ENCODE results near the gene OSBPL5.

The OSBPL5 gene

GRCh38 chr11:3192511-3193372 is 27.6 kb upstream of the OSBPL5 start:
- H2BK12ac ChIP-seq (ENCODE audit: low read length): no peak overlapping the region
- H3K14ac ChIP-seq (ENCODE audit: low read length): no peak overlapping the region
- no peak overlapping the region for H2AFZ ChIP-seq (ENCODE audit: low read length)
- H3K9me3 ChIP-seq (replicated peaks in 1 of 2; ENCODE audit: control insufficient read depth in 2 of 2, insufficient read depth in 1 of 2, low read depth in 1 of 2, low read length in 2 of 2): peaks cover 0 to 4% of the 10 kb centered on the region in 2 donors
- no peaks in the 10 kb centered on the region for H3K79me1 ChIP-seq (ENCODE audit: low read depth, low read length)
- H3K9ac ChIP-seq (ENCODE audit: low read depth, low read length, poor library complexity): peak overlapping the region; percentile 82
- H2BK120ac ChIP-seq (ENCODE audit: low read depth, low read length): no peak overlapping the region
- H3K27ac ChIP-seq (replicated peaks; ENCODE audit: low read length): no peak overlapping the region
- peaks cover 0 to 30% (median 0%) of the 10 kb centered on the region in 3 experiments for H3K27me3 ChIP-seq (ENCODE audit: control insufficient read depth in 3 of 3, insufficient read depth in 3 of 3, low read depth in 1 of 3, low read length in 3 of 3)
- peak overlapping the region; percentile 77 for H2BK15ac ChIP-seq (ENCODE audit: low read length)
- no peak overlapping the region for H2AK5ac ChIP-seq (ENCODE audit: low read depth, low read length)
- H3K4me3 ChIP-seq (ENCODE audit: low read length in 2 of 2): no peak overlapping the region
- H3K23ac ChIP-seq (ENCODE audit: low read depth, low read length, poor library complexity): peak overlapping the region; percentile 29
- H3K36me3 ChIP-seq (replicated peaks in 1 of 2; ENCODE audit: control insufficient read depth in 2 of 2, insufficient read depth in 2 of 2, low read length in 2 of 2): no peaks in the 10 kb centered on the region
- H3K4me1 ChIP-seq (ENCODE audit: control insufficient read depth in 2 of 2, insufficient read depth in 1 of 2, low read depth in 1 of 2, low read length in 2 of 2): peaks cover 6 to 15% of the 10 kb centered on the region in 2 donors
- H3K4ac ChIP-seq (ENCODE audit: low read length): no peak overlapping the region
- H3K18ac ChIP-seq (ENCODE audit: low read length): peak overlapping the region; percentile 82
- WGBS, 2 donors (ENCODE audit: extremely low coverage in 2 of 2, insufficient read length in 2 of 2, insufficient replicate concordance in 1 of 2): no CpG with 5 or more reads among the region's 14 CpGs
- no peak for DNase-seq (ENCODE audit: low spot score)
- H3K4me2 ChIP-seq (ENCODE audit: insufficient read depth, low read length, poor library complexity, severe bottlenecking): no peak overlapping the region
- no peak overlapping the region for H4K8ac ChIP-seq (ENCODE audit: low read depth, low read length)
- no peak overlapping the region for H4K91ac ChIP-seq (ENCODE audit: low read depth, low read length, poor library complexity)
- no peak overlapping the region for H2BK5ac ChIP-seq (ENCODE audit: low read length)

GRCh38 chr11:3191586-3192324 is 26.6 kb upstream of the OSBPL5 start:
- H2BK15ac ChIP-seq (ENCODE audit: low read length): peak overlapping the region; percentile 77
- no peaks in the 10 kb centered on the region for H3K79me1 ChIP-seq (ENCODE audit: low read depth, low read length)
- no peak overlapping the region for H2AFZ ChIP-seq (ENCODE audit: low read length)
- DNase-seq (ENCODE audit: low spot score): no peak
- no peak overlapping the region for H3K4ac ChIP-seq (ENCODE audit: low read length)
- H3K4me1 ChIP-seq (ENCODE audit: control insufficient read depth in 2 of 2, insufficient read depth in 1 of 2, low read depth in 1 of 2, low read length in 2 of 2): peaks cover 6 to 15% of the 10 kb centered on the region in 2 donors
- no peak overlapping the region for H3K18ac ChIP-seq (ENCODE audit: low read length)
- H3K9ac ChIP-seq (ENCODE audit: low read depth, low read length, poor library complexity): no peak overlapping the region
- H3K27ac ChIP-seq (replicated peaks; ENCODE audit: low read length): no peak overlapping the region
- H2BK12ac ChIP-seq (ENCODE audit: low read length): no peak overlapping the region
- H3K4me2 ChIP-seq (ENCODE audit: insufficient read depth, low read length, poor library complexity, severe bottlenecking): no peak overlapping the region
- peak overlapping the region; percentile 31 for H2AK5ac ChIP-seq (ENCODE audit: low read depth, low read length)
- no peak overlapping the region for H2BK5ac ChIP-seq (ENCODE audit: low read length)
- peaks cover 0 to 20% (median 0%) of the 10 kb centered on the region in 3 experiments for H3K27me3 ChIP-seq (ENCODE audit: control insufficient read depth in 3 of 3, insufficient read depth in 3 of 3, low read depth in 1 of 3, low read length in 3 of 3)
- H4K91ac ChIP-seq (ENCODE audit: low read depth, low read length, poor library complexity): no peak overlapping the region
- peaks cover 0 to 3% of the 10 kb centered on the region in 2 donors for H3K9me3 ChIP-seq (replicated peaks in 1 of 2; ENCODE audit: control insufficient read depth in 2 of 2, insufficient read depth in 1 of 2, low read depth in 1 of 2, low read length in 2 of 2)
- no peak overlapping the region for H3K14ac ChIP-seq (ENCODE audit: low read length)
- no peak overlapping the region for H3K23ac ChIP-seq (ENCODE audit: low read depth, low read length, poor library complexity)
- H3K36me3 ChIP-seq (replicated peaks in 1 of 2; ENCODE audit: control insufficient read depth in 2 of 2, insufficient read depth in 2 of 2, low read length in 2 of 2): no peaks in the 10 kb centered on the region
- no CpG with 5 or more reads among the region's 19 CpGs for whole genome bisulfite sequencing, 2 donors (ENCODE audit: extremely low coverage in 2 of 2, insufficient read length in 2 of 2, insufficient replicate concordance in 1 of 2)
- no peak overlapping the region for H4K8ac ChIP-seq (ENCODE audit: low read depth, low read length)
- no peak overlapping the region for H2BK120ac ChIP-seq (ENCODE audit: low read depth, low read length)
- no peak overlapping the region for H3K4me3 ChIP-seq (ENCODE audit: low read length in 2 of 2)

GRCh38 chr11:3190600-3190999 is 25.5 kb upstream of the OSBPL5 start:
- peaks cover 0 to 12% (median 0%) of the 10 kb centered on the region in 3 experiments for H3K27me3 ChIP-seq (ENCODE audit: control insufficient read depth in 3 of 3, insufficient read depth in 3 of 3, low read depth in 1 of 3, low read length in 3 of 3)
- WGBS, 2 donors (ENCODE audit: extremely low coverage in 2 of 2, insufficient read length in 2 of 2, insufficient replicate concordance in 1 of 2): no CpG with 5 or more reads among the region's 6 CpGs
- H2BK15ac ChIP-seq (ENCODE audit: low read length): no peak overlapping the region
- H3K4me3 ChIP-seq (ENCODE audit: low read length in 2 of 2): no peak overlapping the region
- peak overlapping the region; percentile 30 for H3K18ac ChIP-seq (ENCODE audit: low read length)
- no peak overlapping the region for H2BK12ac ChIP-seq (ENCODE audit: low read length)
- H3K4ac ChIP-seq (ENCODE audit: low read length): no peak overlapping the region
- peaks cover 6 to 15% of the 10 kb centered on the region in 2 donors for H3K4me1 ChIP-seq (ENCODE audit: control insufficient read depth in 2 of 2, insufficient read depth in 1 of 2, low read depth in 1 of 2, low read length in 2 of 2)
- H4K8ac ChIP-seq (ENCODE audit: low read depth, low read length): no peak overlapping the region
- H3K23ac ChIP-seq (ENCODE audit: low read depth, low read length, poor library complexity): no peak overlapping the region
- no peak overlapping the region for H3K14ac ChIP-seq (ENCODE audit: low read length)
- peaks cover 0 to 3% of the 10 kb centered on the region in 2 donors for H3K9me3 ChIP-seq (replicated peaks in 1 of 2; ENCODE audit: control insufficient read depth in 2 of 2, insufficient read depth in 1 of 2, low read depth in 1 of 2, low read length in 2 of 2)
- no peak overlapping the region for H4K91ac ChIP-seq (ENCODE audit: low read depth, low read length, poor library complexity)
- H2BK5ac ChIP-seq (ENCODE audit: low read length): no peak overlapping the region
- DNase-seq (ENCODE audit: low spot score): no peak
- no peak overlapping the region for H3K4me2 ChIP-seq (ENCODE audit: insufficient read depth, low read length, poor library complexity, severe bottlenecking)
- H2BK120ac ChIP-seq (ENCODE audit: low read depth, low read length): no peak overlapping the region
- no peak overlapping the region for H2AK5ac ChIP-seq (ENCODE audit: low read depth, low read length)
- H3K9ac ChIP-seq (ENCODE audit: low read depth, low read length, poor library complexity): no peak overlapping the region
- H3K36me3 ChIP-seq (replicated peaks in 1 of 2; ENCODE audit: control insufficient read depth in 2 of 2, insufficient read depth in 2 of 2, low read length in 2 of 2): no peaks in the 10 kb centered on the region
- no peaks in the 10 kb centered on the region for H3K79me1 ChIP-seq (ENCODE audit: low read depth, low read length)
- no peak overlapping the region for H3K27ac ChIP-seq (replicated peaks; ENCODE audit: low read length)
- no peak overlapping the region for H2AFZ ChIP-seq (ENCODE audit: low read length)
